ENCODE measurements around the gene TFG. TPM values are rescaled to one million over a fixed set of nuclear protein-coding genes. Genes with fewer than 3 reads are reported as not detected.
A peak's percentile ranks its signal among the peaks of the same experiment; 100 is the strongest.
"Not testable (repeated sequence)": the region's sequence is repeated elsewhere in the genome, so short reads cannot be mapped to it uniquely, and the experiment has no call there.

The TFG gene
- polyA plus RNA-seq (2013, experiment 1 of 2), result 110 TPM
- polyA plus RNA-seq (2013, experiment 2 of 2), result 110 TPM

DNA sequence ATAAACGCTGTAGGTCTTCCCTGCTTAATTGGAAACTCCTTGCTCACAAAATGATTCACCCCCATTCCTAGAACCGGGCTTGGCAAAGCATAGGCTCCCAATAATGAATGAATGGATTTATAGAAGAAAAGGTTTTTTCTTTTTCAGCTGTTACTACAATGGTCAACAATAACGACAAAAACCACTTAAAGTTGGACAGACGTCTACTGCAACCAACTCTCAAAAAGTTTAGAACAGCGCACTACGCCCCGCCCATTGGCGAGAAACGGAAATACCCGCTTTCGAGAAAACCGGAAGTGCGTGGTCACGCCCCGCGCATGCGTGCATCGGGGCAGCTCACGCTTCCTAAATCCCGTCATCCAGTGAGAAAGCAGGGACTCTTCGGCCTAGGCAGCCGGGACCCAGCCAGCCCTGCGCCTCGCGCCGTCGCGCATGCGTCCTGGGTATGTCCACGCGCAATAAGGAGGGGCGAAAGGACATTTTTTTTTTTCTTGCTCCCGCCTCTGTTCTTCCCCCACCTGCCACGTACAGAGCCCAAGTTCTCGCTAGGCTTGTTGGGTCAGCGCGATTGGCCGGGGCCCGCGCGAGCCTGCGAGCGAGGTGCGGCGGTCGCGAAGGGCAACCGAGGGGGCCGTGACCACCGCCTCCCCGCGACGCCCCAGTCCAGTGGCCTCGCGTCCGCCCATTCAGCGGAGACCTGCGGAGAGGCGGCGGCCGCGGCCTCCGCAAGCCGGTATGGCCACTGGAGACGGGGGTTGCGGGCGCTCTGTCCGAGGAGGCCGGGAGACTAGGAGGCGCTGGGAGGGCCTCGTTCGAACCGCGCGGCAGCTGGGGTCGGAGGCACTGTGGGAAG, at the start of gene TFG:
Gene TFG (plus strand): TSS at position 506 of the 853 bp plus-strand sequence. CDS start 4,192 bp downstream, outside the sequence.
- H3K4me1 ChIP-seq (ENCODE audit: control insufficient read depth in 2 of 2, insufficient read depth in 1 of 2, low read depth in 1 of 2, low read length in 2 of 2), result peaks cover 2% of the 10 kb centered on the region in 2 donors
- WGBS, 2 donors (ENCODE audit: extremely low coverage in 2 of 2, insufficient read length in 2 of 2, insufficient replicate concordance in 1 of 2), result no CpG with 5 or more reads among the region's 76 CpGs
- H3K9me3 ChIP-seq (replicated peaks in 1 of 2; ENCODE audit: control insufficient read depth in 2 of 2, insufficient read depth in 1 of 2, low read depth in 1 of 2, low read length in 2 of 2), result peaks cover 2 to 6% of the 10 kb centered on the region in 2 donors
- H3K4me3 ChIP-seq (ENCODE audit: low read length in 2 of 2), result peak within 1 kb of the TSS; percentile 78 to 97
- peaks cover 0 to 35% of the 10 kb centered on the region in 2 donors for H3K36me3 ChIP-seq (replicated peaks in 1 of 2; ENCODE audit: control insufficient read depth in 2 of 2, insufficient read depth in 2 of 2, low read length in 2 of 2)
- peak within 1 kb of the TSS; percentile 64 for H2AK5ac ChIP-seq (ENCODE audit: low read depth, low read length)
- peak within 1 kb of the TSS; percentile 16 for H2BK15ac ChIP-seq (ENCODE audit: low read length)
- H3K79me1 ChIP-seq (ENCODE audit: low read depth, low read length), result peaks cover 2% of the 10 kb centered on the region
- H3K9ac ChIP-seq (ENCODE audit: low read depth, low read length, poor library complexity), result peak within 1 kb of the TSS; percentile 98
- peak within 1 kb of the TSS; percentile 99 for H3K18ac ChIP-seq (ENCODE audit: low read length)
- H2BK12ac ChIP-seq (ENCODE audit: low read length), result no peak within 1 kb of the TSS
- peak within 1 kb of the TSS; percentile 90 for H2AFZ ChIP-seq (ENCODE audit: low read length)
- peak within 1 kb of the TSS; percentile 99 for H3K27ac ChIP-seq (replicated peaks; ENCODE audit: low read length)
- no peak within 1 kb of the TSS for H3K4ac ChIP-seq (ENCODE audit: low read length)
- DNase-seq (ENCODE audit: low spot score), result peak; percentile 94
- H2BK120ac ChIP-seq (ENCODE audit: low read depth, low read length), result no peak within 1 kb of the TSS
- H3K23ac ChIP-seq (ENCODE audit: low read depth, low read length, poor library complexity), result peak within 1 kb of the TSS; percentile 95
- no peak within 1 kb of the TSS for H4K8ac ChIP-seq (ENCODE audit: low read depth, low read length)
- H4K91ac ChIP-seq (ENCODE audit: low read depth, low read length, poor library complexity), result peak within 1 kb of the TSS; percentile 96
- H2BK5ac ChIP-seq (ENCODE audit: low read length), result peak within 1 kb of the TSS; percentile 96
- H3K14ac ChIP-seq (ENCODE audit: low read length), result no peak within 1 kb of the TSS
- peaks cover 0 to 12% (median 0%) of the 10 kb centered on the region in 3 experiments for H3K27me3 ChIP-seq (ENCODE audit: control insufficient read depth in 3 of 3, insufficient read depth in 3 of 3, low read depth in 1 of 3, low read length in 3 of 3)
- peak within 1 kb of the TSS; percentile 64 for H3K4me2 ChIP-seq (ENCODE audit: insufficient read depth, low read length, poor library complexity, severe bottlenecking)

DNA sequence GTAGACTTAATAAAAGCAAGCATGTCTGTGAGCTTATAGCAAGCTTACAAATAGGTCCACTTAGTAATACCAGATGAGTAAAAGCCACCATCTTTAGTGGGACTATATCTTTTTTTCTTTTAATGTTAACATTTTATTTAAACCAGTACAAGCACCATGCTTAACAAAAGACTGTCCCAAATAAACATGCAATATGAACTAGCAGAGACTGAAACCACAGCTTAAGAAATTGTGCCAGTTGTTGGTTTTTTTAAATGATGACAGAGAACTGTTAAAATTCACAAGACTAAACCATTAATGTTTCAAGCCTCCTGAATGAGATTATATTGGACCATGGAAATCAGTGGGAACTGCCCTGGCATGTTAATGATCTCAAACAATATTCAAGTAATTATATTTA, 48.0 kb upstream of the TFG start:
- not testable (repeated sequence) for H2AK5ac ChIP-seq (ENCODE audit: low read depth, low read length); H3K18ac ChIP-seq (ENCODE audit: low read length); H2BK12ac ChIP-seq (ENCODE audit: low read length); H3K14ac ChIP-seq (ENCODE audit: low read length); H3K4me3 ChIP-seq (ENCODE audit: low read length in 2 of 2); H3K27me3 ChIP-seq (ENCODE audit: control insufficient read depth in 3 of 3, insufficient read depth in 3 of 3, low read depth in 1 of 3, low read length in 3 of 3); H3K23ac ChIP-seq (ENCODE audit: low read depth, low read length, poor library complexity); H3K36me3 ChIP-seq (replicated peaks in 1 of 2; ENCODE audit: control insufficient read depth in 2 of 2, insufficient read depth in 2 of 2, low read length in 2 of 2); DNase-seq (ENCODE audit: low spot score); H2AFZ ChIP-seq (ENCODE audit: low read length); H3K4me2 ChIP-seq (ENCODE audit: insufficient read depth, low read length, poor library complexity, severe bottlenecking); H3K4ac ChIP-seq (ENCODE audit: low read length); H3K9me3 ChIP-seq (replicated peaks in 1 of 2; ENCODE audit: control insufficient read depth in 2 of 2, insufficient read depth in 1 of 2, low read depth in 1 of 2, low read length in 2 of 2); H2BK5ac ChIP-seq (ENCODE audit: low read length); H3K4me1 ChIP-seq (ENCODE audit: control insufficient read depth in 2 of 2, insufficient read depth in 1 of 2, low read depth in 1 of 2, low read length in 2 of 2); H3K79me1 ChIP-seq (ENCODE audit: low read depth, low read length); H4K91ac ChIP-seq (ENCODE audit: low read depth, low read length, poor library complexity); H4K8ac ChIP-seq (ENCODE audit: low read depth, low read length); H2BK120ac ChIP-seq (ENCODE audit: low read depth, low read length); H3K9ac ChIP-seq (ENCODE audit: low read depth, low read length, poor library complexity); H3K27ac ChIP-seq (replicated peaks; ENCODE audit: low read length); H2BK15ac ChIP-seq (ENCODE audit: low read length)

DNA sequence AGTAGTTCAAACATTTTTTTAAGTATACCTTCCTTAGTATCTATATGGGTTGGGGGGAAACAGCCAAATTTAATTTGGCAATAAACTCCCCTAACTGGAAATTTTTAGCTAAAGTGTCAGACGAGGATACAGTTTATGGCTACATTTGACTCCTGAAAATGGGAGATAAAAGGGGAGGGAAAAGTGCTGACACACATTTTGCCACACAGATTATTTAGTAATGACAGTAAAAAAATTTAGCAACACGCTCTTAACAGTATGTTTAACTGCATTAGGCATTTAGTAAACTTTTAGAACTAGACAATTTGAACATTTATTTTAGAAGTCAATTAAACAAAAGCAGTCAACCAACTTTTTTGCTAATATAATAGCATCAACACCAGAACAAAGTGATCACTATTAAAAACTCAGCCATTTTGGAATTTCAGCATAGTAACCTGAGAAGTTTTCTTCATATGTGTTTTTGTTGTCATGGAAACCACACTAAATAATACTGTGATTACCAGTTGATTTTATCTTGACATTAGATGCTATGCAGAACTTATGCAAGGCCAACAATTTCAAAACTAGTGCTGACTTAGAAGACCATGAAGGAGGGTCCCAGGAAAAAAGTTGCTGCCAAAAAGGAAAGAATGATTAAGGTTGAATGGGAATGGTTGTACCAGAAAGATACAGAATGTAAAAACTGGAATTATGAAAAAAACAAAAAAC, 47.0 kb upstream of the TFG start:
- no peak overlapping the region for H3K14ac ChIP-seq (ENCODE audit: low read length)
- no CpG with 5 or more reads among the region's 2 CpGs for WGBS, 2 donors (ENCODE audit: extremely low coverage in 2 of 2, insufficient read length in 2 of 2, insufficient replicate concordance in 1 of 2)
- no peaks in the 10 kb centered on the region for H3K9me3 ChIP-seq (replicated peaks in 1 of 2; ENCODE audit: control insufficient read depth in 2 of 2, insufficient read depth in 1 of 2, low read depth in 1 of 2, low read length in 2 of 2)
- H4K91ac ChIP-seq (ENCODE audit: low read depth, low read length, poor library complexity), result no peak overlapping the region
- DNase-seq (ENCODE audit: low spot score), result no peak
- no peak overlapping the region for H3K27ac ChIP-seq (replicated peaks; ENCODE audit: low read length)
- no peak overlapping the region for H2BK15ac ChIP-seq (ENCODE audit: low read length)
- H3K4ac ChIP-seq (ENCODE audit: low read length), result no peak overlapping the region
- no peak overlapping the region for H3K9ac ChIP-seq (ENCODE audit: low read depth, low read length, poor library complexity)
- no peak overlapping the region for H2BK120ac ChIP-seq (ENCODE audit: low read depth, low read length)
- H3K79me1 ChIP-seq (ENCODE audit: low read depth, low read length), result no peaks in the 10 kb centered on the region
- no peaks in the 10 kb centered on the region for H3K27me3 ChIP-seq (ENCODE audit: control insufficient read depth in 3 of 3, insufficient read depth in 3 of 3, low read depth in 1 of 3, low read length in 3 of 3)
- no peak overlapping the region for H2BK12ac ChIP-seq (ENCODE audit: low read length)
- H2AFZ ChIP-seq (ENCODE audit: low read length), result no peak overlapping the region
- no peak overlapping the region for H3K4me2 ChIP-seq (ENCODE audit: insufficient read depth, low read length, poor library complexity, severe bottlenecking)
- H3K18ac ChIP-seq (ENCODE audit: low read length), result no peak overlapping the region
- no peak overlapping the region for H2BK5ac ChIP-seq (ENCODE audit: low read length)
- no peak overlapping the region for H3K4me3 ChIP-seq (ENCODE audit: low read length in 2 of 2)
- no peak overlapping the region for H4K8ac ChIP-seq (ENCODE audit: low read depth, low read length)
- H2AK5ac ChIP-seq (ENCODE audit: low read depth, low read length), result no peak overlapping the region
- no peaks in the 10 kb centered on the region for H3K36me3 ChIP-seq (replicated peaks in 1 of 2; ENCODE audit: control insufficient read depth in 2 of 2, insufficient read depth in 2 of 2, low read length in 2 of 2)
- no peaks in the 10 kb centered on the region for H3K4me1 ChIP-seq (ENCODE audit: control insufficient read depth in 2 of 2, insufficient read depth in 1 of 2, low read depth in 1 of 2, low read length in 2 of 2)
- no peak overlapping the region for H3K23ac ChIP-seq (ENCODE audit: low read depth, low read length, poor library complexity)

DNA sequence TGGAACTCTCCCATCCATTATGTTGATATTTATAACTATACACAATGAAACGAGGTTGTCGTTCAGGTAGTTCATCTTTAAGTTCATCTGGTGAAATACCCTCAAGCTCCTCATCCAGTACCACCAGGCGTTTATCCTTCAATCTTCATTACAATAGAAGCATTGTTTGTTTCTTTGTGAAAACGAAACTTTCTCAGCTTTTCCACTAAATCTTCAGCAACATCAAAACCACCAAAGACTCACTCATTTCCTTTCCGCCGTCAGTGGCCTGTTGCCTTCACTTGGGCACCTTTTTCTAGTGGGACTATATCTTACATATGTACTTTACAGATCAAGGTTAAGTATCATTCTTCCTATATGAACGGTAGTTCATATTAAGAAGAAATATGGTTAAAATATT, 44.1 kb upstream of the TFG start:
- Histone ChIP-seq H3K27ac (replicated peaks; ENCODE audit: low read length) (no peak overlapping the region), H3K4ac (ENCODE audit: low read length) (no peak overlapping the region), H3K27me3 (ENCODE audit: control insufficient read depth in 3 of 3, insufficient read depth in 3 of 3, low read depth in 1 of 3, low read length in 3 of 3) (no peaks in the 10 kb centered on the region), H3K4me1 (ENCODE audit: control insufficient read depth in 2 of 2, insufficient read depth in 1 of 2, low read depth in 1 of 2, low read length in 2 of 2) (no peaks in the 10 kb centered on the region), H3K9me3 (replicated peaks in 1 of 2; ENCODE audit: control insufficient read depth in 2 of 2, insufficient read depth in 1 of 2, low read depth in 1 of 2, low read length in 2 of 2) (no peaks in the 10 kb centered on the region), H3K23ac (ENCODE audit: low read depth, low read length, poor library complexity) (no peak overlapping the region), H3K14ac (ENCODE audit: low read length) (no peak overlapping the region), H4K91ac (ENCODE audit: low read depth, low read length, poor library complexity) (no peak overlapping the region), H4K8ac (ENCODE audit: low read depth, low read length) (no peak overlapping the region), H3K4me3 (ENCODE audit: low read length in 2 of 2) (no peak overlapping the region), H2BK5ac (ENCODE audit: low read length) (no peak overlapping the region), H3K4me2 (ENCODE audit: insufficient read depth, low read length, poor library complexity, severe bottlenecking) (no peak overlapping the region), H2BK120ac (ENCODE audit: low read depth, low read length) (no peak overlapping the region), H2AK5ac (ENCODE audit: low read depth, low read length) (no peak overlapping the region), H3K18ac (ENCODE audit: low read length) (no peak overlapping the region), H2BK15ac (ENCODE audit: low read length) (no peak overlapping the region), H2BK12ac (ENCODE audit: low read length) (no peak overlapping the region), H3K79me1 (ENCODE audit: low read depth, low read length) (no peaks in the 10 kb centered on the region), H2AFZ (ENCODE audit: low read length) (no peak overlapping the region), H3K36me3 (replicated peaks in 1 of 2; ENCODE audit: control insufficient read depth in 2 of 2, insufficient read depth in 2 of 2, low read length in 2 of 2) (no peaks in the 10 kb centered on the region), H3K9ac (ENCODE audit: low read depth, low read length, poor library complexity) (no peak overlapping the region)
- no peak for DNase-seq (ENCODE audit: low spot score)
- WGBS, 2 donors (ENCODE audit: extremely low coverage in 2 of 2, insufficient read length in 2 of 2, insufficient replicate concordance in 1 of 2), result no CpG with 5 or more reads among the region's 7 CpGs

Data from neuronal stem cell (in vitro differentiated cells).